Suppressor macrophage (primary cell): Measurements from ENCODE around the gene PRKCA.

Experiments
- DNase-seq, 4 experiments: peaks; one replicate each; pipeline ENCODE4 v3.0.0-alpha.2; 2020 to 2022

PRKCA gene

GRCh38 chr17:66842505-66842904 is 540.1 kb downstream of the PRKCA start:
- no peak for DNase-seq

GRCh38 chr17:66842959-66843358 is 540.5 kb downstream of the PRKCA start:
- no peak for DNase-seq

GRCh38 chr17:66843627-66844026 is 541.2 kb downstream of the PRKCA start:
- DNase-seq = no peak

- no peak for DNase-seq
Measured at GRCh38 chr17:66847704-66848103, 545.3 kb downstream of the PRKCA start.

- DNase-seq = no peak
Measured at GRCh38 chr17:66848496-66848895, 546.1 kb downstream of the PRKCA start.

- no peak for DNase-seq
Measured at GRCh38 chr17:66849032-66849655, 546.7 kb downstream of the PRKCA start.

- DNase-seq = peak in 2 of 4 experiments; percentile 12 to 28
Measured at GRCh38 chr17:66849851-66850580, 547.6 kb downstream of the PRKCA start.

GRCh38 chr17:66850692-66851091 is 548.3 kb downstream of the PRKCA start:
- DNase-seq = peak; percentile 14 to 70 (median 43)

- peak in 2 of 4 experiments; percentile 7 to 27 for DNase-seq
Measured at GRCh38 chr17:66855204-66855603, 552.8 kb downstream of the PRKCA start.

- no peak for DNase-seq
Measured at GRCh38 chr17:66858226-66859083, 556.0 kb downstream of the PRKCA start.

- DNase-seq = no peak
Measured at GRCh38 chr17:66859353-66859752, 556.9 kb downstream of the PRKCA start.

GRCh38 chr17:66860204-66860603 is 557.8 kb downstream of the PRKCA start:
- no peak for DNase-seq
